WTC11 (cell line): Measurements from ENCODE around the gene ITLN1. TPM values are rescaled to one million over a fixed set of nuclear protein-coding genes. Genes with fewer than 3 reads are reported as not detected.

Experiments used
- ATAC-seq: fragments of 200-7000 bp; cut with Tn5 transposase; 2 replicates; pipeline ENCODE4 v1.10.0; 2021; ENCODE audit warnings: mild to moderate bottlenecking, moderate library complexity
- CTCF ChIA-PET: fragments of 300-600 bp; sonication (Branson Sonifier 250); formaldehyde crosslinking; loops from one replicate; lab custom pipeline; 2021; ENCODE audit warnings: antibody characterized with exemption; lab: Charles Lee
- POLR2A ChIA-PET: fragments of 350-600 bp; sonication (Branson Sonifier 250); formaldehyde crosslinking; loops from one replicate; lab custom pipeline; 2021; ENCODE audit warnings: antibody characterized with exemption; lab: Charles Lee
- DNase-seq: peaks from one replicate; pipeline ENCODE4 v3.0.0; 2021; ENCODE audit warnings: low spot score
- H3K27ac Mint-ChIP-seq: 2 replicates; pipeline ENCODE4 v1.8.0; 2021; ENCODE audit warnings: mixed read lengths
- H3K27me3 Mint-ChIP-seq: 2 replicates; pipeline ENCODE4 v1.8.0; 2021; ENCODE audit warnings: low read depth, mild to moderate bottlenecking, moderate library complexity, mixed read lengths
- H3K36me3 Mint-ChIP-seq: 2 replicates; pipeline ENCODE4 v1.8.0; 2021; ENCODE audit warnings: mixed read lengths
- H3K4me1 Mint-ChIP-seq: 2 replicates; pipeline ENCODE4 v1.8.0; 2022; ENCODE audit warnings: mixed read lengths
- H3K4me3 Mint-ChIP-seq: 2 replicates; pipeline ENCODE4 v1.8.0; 2021; ENCODE audit warnings: mild to moderate bottlenecking, moderate library complexity, mixed read lengths
- H3K9me3 Mint-ChIP-seq: 2 replicates; pipeline ENCODE4 v1.8.0; 2021; ENCODE audit warnings: mixed read lengths
- ATF1 ChIP-seq: sonication (generic); formaldehyde crosslinking; IDR thresholded peaks from 2 replicates; pipeline ENCODE4 v1.8.1; 2023; ENCODE audit warnings: mild to moderate bottlenecking, moderate library complexity, missing genetic modification reagents
- EMX1 ChIP-seq: fragments of 250-450 bp; sonication (Bioruptor Pico); IDR thresholded peaks from 2 replicates; pipeline ENCODE4 v1.8.0; 2021; ENCODE audit warnings: mild to moderate bottlenecking
- FOXK1 ChIP-seq: sonication (generic); formaldehyde crosslinking; IDR thresholded peaks from 2 replicates; pipeline ENCODE4 v1.8.0; 2022; ENCODE audit warnings: mild to moderate bottlenecking, moderate library complexity, missing genetic modification reagents
- HMGA2 ChIP-seq: fragments of 250-450 bp; sonication (Bioruptor Pico); IDR thresholded peaks from 2 replicates; pipeline ENCODE4 v1.4.0; 2021; ENCODE audit warnings: mild to moderate bottlenecking, moderate library complexity
- KAT7 ChIP-seq: sonication (generic); formaldehyde crosslinking; IDR thresholded peaks from 2 replicates; pipeline ENCODE4 v1.8.1; 2023; ENCODE audit warnings: missing genetic modification reagents, mild to moderate bottlenecking, borderline replicate concordance
- NFATC4 ChIP-seq: fragments of 250-450 bp; sonication (Bioruptor Pico); IDR thresholded peaks from 2 replicates; pipeline ENCODE4 v1.9.0; 2021; ENCODE audit warnings: mild to moderate bottlenecking
- NFE2L1 ChIP-seq: sonication (generic); formaldehyde crosslinking; IDR thresholded peaks from 2 replicates; pipeline ENCODE4 v1.8.1; 2023; ENCODE audit warnings: missing genetic modification reagents
- NR2C2 ChIP-seq: sonication (generic); formaldehyde crosslinking; IDR thresholded peaks from 2 replicates; pipeline ENCODE4 v1.8.0; 2022; ENCODE audit warnings: mild to moderate bottlenecking, missing genetic modification reagents
- OVOL2 ChIP-seq: fragments of 250-450 bp; sonication (Bioruptor Pico); IDR thresholded peaks from 2 replicates; pipeline ENCODE4 v1.9.0; 2021; ENCODE audit warnings: mild to moderate bottlenecking, borderline replicate concordance
- TCF7 ChIP-seq: sonication (generic); formaldehyde crosslinking; IDR thresholded peaks from 2 replicates; pipeline ENCODE4 v1.8.0; 2022; ENCODE audit warnings: mild to moderate bottlenecking, low read depth, missing genetic modification reagents, moderate library complexity
- TP53 ChIP-seq: sonication (generic); formaldehyde crosslinking; IDR thresholded peaks from 2 replicates; pipeline ENCODE4 v1.8.1; 2023; ENCODE audit warnings: mild to moderate bottlenecking, missing genetic modification reagents
- ZNF138 ChIP-seq: sonication (generic); formaldehyde crosslinking; conservative IDR thresholded peaks from 2 replicates; pipeline ENCODE4 v1.8.1; 2022; ENCODE audit warnings: mild to moderate bottlenecking, moderate library complexity, missing genetic modification reagents
- total RNA-seq: library from RNA; stranded (reverse); gene quantifications from 3 replicates; pipeline ENCODE4 v1.2.3, GENCODE V29; 2021
- TF ChIP-seq, protein P1 (sequence below): sonication (generic); formaldehyde crosslinking; IDR thresholded peaks from 2 replicates; pipeline ENCODE4 v1.8.1; 2022; ENCODE audit warnings: low read depth, missing genetic modification reagents, borderline replicate concordance
- TF ChIP-seq, protein P2 (sequence below): sonication (generic); formaldehyde crosslinking; IDR thresholded peaks from 2 replicates; pipeline ENCODE4 v1.8.1; 2023; ENCODE audit warnings: mild to moderate bottlenecking, missing genetic modification reagents, moderate library complexity
- TF ChIP-seq, protein P3 (sequence below): sonication (generic); formaldehyde crosslinking; IDR thresholded peaks from 2 replicates; pipeline ENCODE4 v1.8.0; 2023; ENCODE audit warnings: missing genetic modification reagents
- TF ChIP-seq, protein P4 (sequence below): sonication (generic); formaldehyde crosslinking; IDR thresholded peaks from 2 replicates; pipeline ENCODE4 v1.8.0; 2022; ENCODE audit warnings: mild to moderate bottlenecking, missing genetic modification reagents
- TF ChIP-seq, protein P5 (sequence below): sonication (generic); formaldehyde crosslinking; IDR thresholded peaks from 2 replicates; pipeline ENCODE4 v1.8.1; 2023; ENCODE audit warnings: mild to moderate bottlenecking, missing genetic modification reagents
- TF ChIP-seq, protein P6 (sequence below): sonication (generic); formaldehyde crosslinking; IDR thresholded peaks from 2 replicates; pipeline ENCODE4 v1.8.1; 2023; ENCODE audit warnings: mild to moderate bottlenecking, moderate library complexity, missing genetic modification reagents
- TF ChIP-seq, protein P7 (sequence below): sonication (generic); formaldehyde crosslinking; IDR thresholded peaks from 2 replicates; pipeline ENCODE4 v1.8.1; 2023; ENCODE audit warnings: mild to moderate bottlenecking, missing genetic modification reagents, borderline replicate concordance

Gene ITLN1
- total RNA-seq, 1 experiment from 2014 or later: not detected

DNA sequence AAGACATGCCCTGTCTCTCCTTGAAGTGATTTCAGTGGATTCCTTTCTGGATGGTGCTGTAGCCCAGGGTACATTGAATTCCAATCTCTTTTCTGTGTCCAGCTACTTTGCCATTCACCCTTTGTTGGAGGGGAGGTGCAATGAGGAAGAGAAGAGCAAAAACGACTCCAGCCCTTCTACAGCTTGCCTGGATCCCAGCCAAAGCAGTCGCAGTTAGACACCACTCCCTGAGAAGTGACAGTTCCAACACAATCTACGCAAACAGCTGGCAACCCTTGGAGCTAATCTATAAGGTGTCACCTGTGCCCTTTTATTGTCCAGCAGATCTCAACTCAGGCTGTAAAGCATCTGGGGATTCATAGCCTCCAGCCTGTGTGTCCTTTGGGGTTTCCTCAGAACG, 26.9 kb downstream of the ITLN1 start (continued):
- no peak for TF ChIP-seq OVOL2 (CRISPR knock-in tag)

DNA sequence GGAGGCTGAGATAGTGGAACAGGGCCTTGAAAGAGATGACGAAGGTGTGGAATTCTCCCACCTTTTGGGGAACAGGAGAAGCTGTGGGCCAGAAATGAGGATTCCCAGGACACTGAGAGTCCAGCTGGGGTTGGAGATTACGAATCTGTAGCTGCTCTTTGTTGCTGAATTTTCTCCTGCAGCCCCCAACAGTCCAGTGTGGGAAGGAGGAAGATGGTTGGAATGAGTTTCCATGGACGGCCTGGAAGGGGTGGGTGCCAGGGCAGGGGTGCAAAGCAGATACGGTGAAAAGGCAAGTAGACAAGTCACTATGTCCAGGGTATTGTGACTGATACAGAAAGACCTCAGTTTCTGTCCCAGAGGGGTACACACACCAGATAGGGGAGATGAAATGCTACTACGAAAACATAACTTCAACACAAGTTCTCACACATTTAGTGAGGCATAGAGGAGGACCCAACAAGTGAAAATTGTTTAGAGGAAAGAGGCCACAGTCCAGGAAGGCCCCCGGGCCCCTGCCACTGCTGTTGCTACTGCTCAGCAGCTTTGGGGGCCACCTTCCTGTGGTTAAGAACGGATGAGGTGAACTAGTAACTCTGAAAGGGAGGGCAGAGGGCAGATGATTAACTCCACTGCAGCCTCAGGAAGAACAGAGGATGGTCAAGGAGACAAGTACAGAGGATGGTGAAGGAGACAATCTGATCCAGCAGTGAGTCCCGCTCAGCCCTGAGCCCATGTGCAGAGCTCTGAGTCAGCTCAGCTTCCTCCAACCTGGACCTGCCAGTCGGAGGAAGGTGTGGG, 29.6 kb downstream of the ITLN1 start:
- no peak for TF ChIP-seq NFE2L1 (CRISPR knock-in tag)
- TF ChIP-seq NFATC4: no peak
- TF ChIP-seq ZNF138 (CRISPR knock-in tag): no peak
- TF ChIP-seq, protein P1, sequence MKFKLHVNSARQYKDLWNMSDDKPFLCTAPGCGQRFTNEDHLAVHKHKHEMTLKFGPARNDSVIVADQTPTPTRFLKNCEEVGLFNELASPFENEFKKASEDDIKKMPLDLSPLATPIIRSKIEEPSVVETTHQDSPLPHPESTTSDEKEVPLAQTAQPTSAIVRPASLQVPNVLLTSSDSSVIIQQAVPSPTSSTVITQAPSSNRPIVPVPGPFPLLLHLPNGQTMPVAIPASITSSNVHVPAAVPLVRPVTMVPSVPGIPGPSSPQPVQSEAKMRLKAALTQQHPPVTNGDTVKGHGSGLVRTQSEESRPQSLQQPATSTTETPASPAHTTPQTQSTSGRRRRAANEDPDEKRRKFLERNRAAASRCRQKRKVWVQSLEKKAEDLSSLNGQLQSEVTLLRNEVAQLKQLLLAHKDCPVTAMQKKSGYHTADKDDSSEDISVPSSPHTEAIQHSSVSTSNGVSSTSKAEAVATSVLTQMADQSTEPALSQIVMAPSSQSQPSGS (CRISPR knock-in tag): no peak
- no peak for TF ChIP-seq EMX1
- TF ChIP-seq, protein P2, sequence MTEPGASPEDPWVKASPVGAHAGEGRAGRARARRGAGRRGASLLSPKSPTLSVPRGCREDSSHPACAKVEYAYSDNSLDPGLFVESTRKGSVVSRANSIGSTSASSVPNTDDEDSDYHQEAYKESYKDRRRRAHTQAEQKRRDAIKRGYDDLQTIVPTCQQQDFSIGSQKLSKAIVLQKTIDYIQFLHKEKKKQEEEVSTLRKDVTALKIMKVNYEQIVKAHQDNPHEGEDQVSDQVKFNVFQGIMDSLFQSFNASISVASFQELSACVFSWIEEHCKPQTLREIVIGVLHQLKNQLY: no peak
- TF ChIP-seq, protein P3, sequence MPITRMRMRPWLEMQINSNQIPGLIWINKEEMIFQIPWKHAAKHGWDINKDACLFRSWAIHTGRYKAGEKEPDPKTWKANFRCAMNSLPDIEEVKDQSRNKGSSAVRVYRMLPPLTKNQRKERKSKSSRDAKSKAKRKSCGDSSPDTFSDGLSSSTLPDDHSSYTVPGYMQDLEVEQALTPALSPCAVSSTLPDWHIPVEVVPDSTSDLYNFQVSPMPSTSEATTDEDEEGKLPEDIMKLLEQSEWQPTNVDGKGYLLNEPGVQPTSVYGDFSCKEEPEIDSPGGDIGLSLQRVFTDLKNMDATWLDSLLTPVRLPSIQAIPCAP (CRISPR knock-in tag): no peak
- TF ChIP-seq KAT7 (CRISPR knock-in tag): no peak
- TF ChIP-seq ATF1: no peak
- TF ChIP-seq, protein P4, sequence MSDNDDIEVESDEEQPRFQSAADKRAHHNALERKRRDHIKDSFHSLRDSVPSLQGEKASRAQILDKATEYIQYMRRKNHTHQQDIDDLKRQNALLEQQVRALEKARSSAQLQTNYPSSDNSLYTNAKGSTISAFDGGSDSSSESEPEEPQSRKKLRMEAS (CRISPR knock-in tag): no peak
- TF ChIP-seq, protein P5, sequence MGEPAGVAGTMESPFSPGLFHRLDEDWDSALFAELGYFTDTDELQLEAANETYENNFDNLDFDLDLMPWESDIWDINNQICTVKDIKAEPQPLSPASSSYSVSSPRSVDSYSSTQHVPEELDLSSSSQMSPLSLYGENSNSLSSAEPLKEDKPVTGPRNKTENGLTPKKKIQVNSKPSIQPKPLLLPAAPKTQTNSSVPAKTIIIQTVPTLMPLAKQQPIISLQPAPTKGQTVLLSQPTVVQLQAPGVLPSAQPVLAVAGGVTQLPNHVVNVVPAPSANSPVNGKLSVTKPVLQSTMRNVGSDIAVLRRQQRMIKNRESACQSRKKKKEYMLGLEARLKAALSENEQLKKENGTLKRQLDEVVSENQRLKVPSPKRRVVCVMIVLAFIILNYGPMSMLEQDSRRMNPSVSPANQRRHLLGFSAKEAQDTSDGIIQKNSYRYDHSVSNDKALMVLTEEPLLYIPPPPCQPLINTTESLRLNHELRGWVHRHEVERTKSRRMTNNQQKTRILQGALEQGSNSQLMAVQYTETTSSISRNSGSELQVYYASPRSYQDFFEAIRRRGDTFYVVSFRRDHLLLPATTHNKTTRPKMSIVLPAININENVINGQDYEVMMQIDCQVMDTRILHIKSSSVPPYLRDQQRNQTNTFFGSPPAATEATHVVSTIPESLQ (CRISPR knock-in tag): no peak
- TF ChIP-seq, protein P6, sequence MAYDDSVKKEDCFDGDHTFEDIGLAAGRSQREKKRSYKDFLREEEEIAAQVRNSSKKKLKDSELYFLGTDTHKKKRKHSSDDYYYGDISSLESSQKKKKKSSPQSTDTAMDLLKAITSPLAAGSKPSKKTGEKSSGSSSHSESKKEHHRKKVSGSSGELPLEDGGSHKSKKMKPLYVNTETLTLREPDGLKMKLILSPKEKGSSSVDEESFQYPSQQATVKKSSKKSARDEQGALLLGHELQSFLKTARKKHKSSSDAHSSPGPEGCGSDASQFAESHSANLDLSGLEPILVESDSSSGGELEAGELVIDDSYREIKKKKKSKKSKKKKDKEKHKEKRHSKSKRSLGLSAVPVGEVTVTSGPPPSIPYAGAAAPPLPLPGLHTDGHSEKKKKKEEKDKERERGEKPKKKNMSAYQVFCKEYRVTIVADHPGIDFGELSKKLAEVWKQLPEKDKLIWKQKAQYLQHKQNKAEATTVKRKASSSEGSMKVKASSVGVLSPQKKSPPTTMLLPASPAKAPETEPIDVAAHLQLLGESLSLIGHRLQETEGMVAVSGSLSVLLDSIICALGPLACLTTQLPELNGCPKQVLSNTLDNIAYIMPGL (CRISPR knock-in tag): no peak
- no peak for TF ChIP-seq FOXK1
- no peak for TF ChIP-seq TCF7
- no peak for TF ChIP-seq TP53 (CRISPR knock-in tag)
- TF ChIP-seq NR2C2: no peak
- no peak for TF ChIP-seq HMGA2 (CRISPR knock-in tag)
- TF ChIP-seq, protein P7, sequence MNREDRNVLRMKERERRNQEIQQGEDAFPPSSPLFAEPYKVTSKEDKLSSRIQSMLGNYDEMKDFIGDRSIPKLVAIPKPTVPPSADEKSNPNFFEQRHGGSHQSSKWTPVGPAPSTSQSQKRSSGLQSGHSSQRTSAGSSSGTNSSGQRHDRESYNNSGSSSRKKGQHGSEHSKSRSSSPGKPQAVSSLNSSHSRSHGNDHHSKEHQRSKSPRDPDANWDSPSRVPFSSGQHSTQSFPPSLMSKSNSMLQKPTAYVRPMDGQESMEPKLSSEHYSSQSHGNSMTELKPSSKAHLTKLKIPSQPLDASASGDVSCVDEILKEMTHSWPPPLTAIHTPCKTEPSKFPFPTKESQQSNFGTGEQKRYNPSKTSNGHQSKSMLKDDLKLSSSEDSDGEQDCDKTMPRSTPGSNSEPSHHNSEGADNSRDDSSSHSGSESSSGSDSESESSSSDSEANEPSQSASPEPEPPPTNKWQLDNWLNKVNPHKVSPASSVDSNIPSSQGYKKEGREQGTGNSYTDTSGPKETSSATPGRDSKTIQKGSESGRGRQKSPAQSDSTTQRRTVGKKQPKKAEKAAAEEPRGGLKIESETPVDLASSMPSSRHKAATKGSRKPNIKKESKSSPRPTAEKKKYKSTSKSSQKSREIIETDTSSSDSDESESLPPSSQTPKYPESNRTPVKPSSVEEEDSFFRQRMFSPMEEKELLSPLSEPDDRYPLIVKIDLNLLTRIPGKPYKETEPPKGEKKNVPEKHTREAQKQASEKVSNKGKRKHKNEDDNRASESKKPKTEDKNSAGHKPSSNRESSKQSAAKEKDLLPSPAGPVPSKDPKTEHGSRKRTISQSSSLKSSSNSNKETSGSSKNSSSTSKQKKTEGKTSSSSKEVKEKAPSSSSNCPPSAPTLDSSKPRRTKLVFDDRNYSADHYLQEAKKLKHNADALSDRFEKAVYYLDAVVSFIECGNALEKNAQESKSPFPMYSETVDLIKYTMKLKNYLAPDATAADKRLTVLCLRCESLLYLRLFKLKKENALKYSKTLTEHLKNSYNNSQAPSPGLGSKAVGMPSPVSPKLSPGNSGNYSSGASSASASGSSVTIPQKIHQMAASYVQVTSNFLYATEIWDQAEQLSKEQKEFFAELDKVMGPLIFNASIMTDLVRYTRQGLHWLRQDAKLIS (CRISPR knock-in tag): no peak
- TF ChIP-seq, all 79 proteins: peak for 0
- POLR2A ChIA-PET: no interaction called here
- Mint-ChIP-seq H3K27ac (no peak overlapping the region), H3K36me3 (no peaks in the 10 kb centered on the region), H3K27me3 (no peaks in the 10 kb centered on the region), H3K4me1 (no peaks in the 10 kb centered on the region), H3K4me3 (no peak overlapping the region), H3K9me3 (no peaks in the 10 kb centered on the region; the same call in 1 of the 2 replicates)
- DNase-seq: no peak
- CTCF ChIA-PET: interaction anchor here (0.6 to 1.4 kb wide), 5 partner anchors 30 to 174 kb away, joined by 3 to 5 read pairs (median 4); partner anchors contain the start of gene ITLN1
- no peak for ATAC-seq
